ENCODE results near the gene DAZAP1. TPM values are rescaled to one million over a fixed set of nuclear protein-coding genes. Genes with fewer than 3 reads are reported as not detected.
A peak's percentile ranks its signal among the peaks of the same experiment; 100 is the strongest.

Gene DAZAP1
- total RNA-seq, 1 experiment from 2014 or later = 360 TPM

DNA sequence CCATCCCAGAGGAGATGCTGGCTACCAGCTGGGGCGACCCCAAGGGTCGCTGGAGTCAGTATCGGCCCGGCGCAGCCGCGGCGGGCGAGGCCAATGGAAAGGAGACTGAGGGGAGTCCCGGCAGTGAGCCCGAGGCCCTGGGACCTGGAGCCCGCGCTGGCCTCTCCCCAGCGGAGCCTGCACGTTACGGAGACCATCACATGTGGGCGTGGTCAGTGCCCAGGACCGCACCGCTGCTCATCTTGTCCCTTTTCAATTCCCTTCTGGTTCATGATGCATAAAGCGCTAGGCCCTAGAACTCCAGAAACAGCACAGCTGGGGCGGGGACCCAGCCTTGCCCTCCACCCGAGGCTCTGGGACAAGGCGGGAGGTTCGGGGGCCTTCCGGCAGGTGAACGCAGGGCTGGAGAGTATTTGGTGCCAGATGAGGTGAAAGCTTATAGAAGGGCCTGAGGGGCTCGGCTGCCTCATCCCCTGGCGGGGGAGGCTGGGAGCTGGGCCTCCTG is 63.7 kb downstream of the DAZAP1 start (continued):
- TF ChIP-seq STAT6 (CRISPR knock-in tag; conservative IDR thresholded peaks at IDR 0.05; ENCODE audit: low read depth) (no peak), ZNF317 (CRISPR knock-in tag; IDR thresholded peaks at IDR 0.05; ENCODE audit: borderline replicate concordance, low read depth) (no peak), ZNF281 (CRISPR knock-in tag; IDR thresholded peaks at IDR 0.05) (0 out of 2 replicates have a peak, but pooled peaks have one; percentile 9), E2F5 (CRISPR knock-in tag; IDR thresholded peaks at IDR 0.05) (0 out of 2 replicates have a peak, but pooled peaks have one; percentile 29)
- TF ChIP-seq, protein P1, sequence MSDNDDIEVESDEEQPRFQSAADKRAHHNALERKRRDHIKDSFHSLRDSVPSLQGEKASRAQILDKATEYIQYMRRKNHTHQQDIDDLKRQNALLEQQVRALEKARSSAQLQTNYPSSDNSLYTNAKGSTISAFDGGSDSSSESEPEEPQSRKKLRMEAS (CRISPR knock-in tag; IDR thresholded peaks at IDR 0.05) = 0 out of 2 replicates have a peak, but pooled peaks have one; percentile 24

DNA sequence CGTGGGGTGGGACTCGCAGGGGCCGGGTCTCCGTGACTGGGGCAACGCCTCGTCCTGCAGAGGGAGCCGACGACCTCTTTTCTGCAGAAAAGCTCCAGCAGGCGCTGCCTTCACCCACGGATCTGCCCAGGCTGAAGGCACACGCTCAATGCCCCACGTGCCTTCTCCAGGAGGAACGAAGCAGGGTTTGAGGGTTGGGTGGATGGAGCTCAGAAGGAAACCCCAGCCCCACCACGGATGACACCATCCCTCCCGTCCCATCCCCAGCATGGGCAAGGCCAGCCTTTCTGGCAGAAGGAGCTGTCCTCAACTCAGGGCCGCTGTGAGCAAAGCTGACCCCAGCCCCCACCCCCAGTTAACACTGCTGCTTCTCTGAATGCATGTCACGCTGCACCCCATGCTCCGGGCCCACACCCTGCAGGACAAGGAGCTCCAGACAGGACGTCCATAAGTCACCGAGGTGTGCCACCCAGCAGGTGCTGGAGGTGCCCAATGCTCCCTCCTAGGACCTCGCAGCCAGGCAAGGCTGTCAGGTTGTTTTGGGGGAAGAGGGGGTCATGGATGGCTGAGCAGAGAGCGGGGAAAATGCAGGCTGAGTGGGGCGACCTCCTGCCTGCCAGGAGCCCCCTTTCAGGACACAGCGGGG is 64.3 kb downstream of the DAZAP1 start:
- Mint-ChIP-seq H3K4me3 (no peak overlapping the region), H3K36me3 (no peaks in the 10 kb centered on the region), H3K4me1 (peaks cover 5% of the 10 kb centered on the region; the same call in 1 of the 2 replicates), H3K27me3 (ENCODE audit: low read depth) (peaks cover 51% of the 10 kb centered on the region), H3K9me3 (no peaks in the 10 kb centered on the region), H3K27ac (no peak overlapping the region)
- ATAC-seq (no peak), DNase-seq (ENCODE audit: low spot score) (no peak)
- TF ChIP-seq TCF7 (CRISPR knock-in tag; IDR thresholded peaks at IDR 0.05; ENCODE audit: low read depth) (peak; percentile 37; the same call in 1 of the 2 replicates), RORB (CRISPR knock-in tag; IDR thresholded peaks at IDR 0.05) (no peak), ATF1 (CRISPR knock-in tag; IDR thresholded peaks at IDR 0.05) (no peak)
- POLR2A ChIA-PET = interaction anchor here (0.6 to 0.9 kb wide), 3 partner anchors 16 to 203 kb away, joined by 3 read pairs; partner anchors contain the start of gene CIRBP
- CTCF ChIA-PET = interaction anchor here (0.6 to 3.2 kb wide), 19 partner anchors 13 to 961 kb away, joined by 3 to 19 read pairs (median 3); partner anchors contain the start of gene REEP6

GRCh38 chr19:1472231-1473084 is 65.1 kb downstream of the DAZAP1 start:
- ATAC-seq (no peak), DNase-seq (ENCODE audit: low spot score) (peak; percentile 10)
- Mint-ChIP-seq H3K27ac (no peak overlapping the region), H3K36me3 (peaks cover 4% of the 10 kb centered on the region), H3K9me3 (no peaks in the 10 kb centered on the region), H3K4me1 (peaks cover 5% of the 10 kb centered on the region; the same call in 1 of the 2 replicates), H3K27me3 (ENCODE audit: low read depth) (peaks cover 44% of the 10 kb centered on the region), H3K4me3 (no peak overlapping the region)
- ChIA-PET POLR2A (interaction anchor here (0.6 to 1.2 kb wide), 6 partner anchors 16 to 360 kb away, joined by 3 read pairs; partner anchors contain the start of gene CIRBP), CTCF (interaction anchor here (0.6 to 3.2 kb wide), 14 partner anchors 17 to 962 kb away, joined by 3 to 19 read pairs (median 3); partner anchors contain the start of gene REEP6)
- TF ChIP-seq JUN (CRISPR knock-in tag; IDR thresholded peaks at IDR 0.05) = no peak
- no peak for TF ChIP-seq IRF2 (CRISPR knock-in tag; IDR thresholded peaks at IDR 0.05; ENCODE audit: borderline replicate concordance, low read depth)
- TF ChIP-seq, protein P2, sequence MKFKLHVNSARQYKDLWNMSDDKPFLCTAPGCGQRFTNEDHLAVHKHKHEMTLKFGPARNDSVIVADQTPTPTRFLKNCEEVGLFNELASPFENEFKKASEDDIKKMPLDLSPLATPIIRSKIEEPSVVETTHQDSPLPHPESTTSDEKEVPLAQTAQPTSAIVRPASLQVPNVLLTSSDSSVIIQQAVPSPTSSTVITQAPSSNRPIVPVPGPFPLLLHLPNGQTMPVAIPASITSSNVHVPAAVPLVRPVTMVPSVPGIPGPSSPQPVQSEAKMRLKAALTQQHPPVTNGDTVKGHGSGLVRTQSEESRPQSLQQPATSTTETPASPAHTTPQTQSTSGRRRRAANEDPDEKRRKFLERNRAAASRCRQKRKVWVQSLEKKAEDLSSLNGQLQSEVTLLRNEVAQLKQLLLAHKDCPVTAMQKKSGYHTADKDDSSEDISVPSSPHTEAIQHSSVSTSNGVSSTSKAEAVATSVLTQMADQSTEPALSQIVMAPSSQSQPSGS (CRISPR knock-in tag; IDR thresholded peaks at IDR 0.05; ENCODE audit: borderline replicate concordance, low read depth) = no peak
- TF ChIP-seq TEAD1 (CRISPR knock-in tag; IDR thresholded peaks at IDR 0.05) = 0 out of 2 replicates have a peak, but pooled peaks have one; percentile 26
- no peak for TF ChIP-seq ZNF396 (CRISPR knock-in tag; IDR thresholded peaks at IDR 0.05; ENCODE audit: borderline replicate concordance)
- no peak for TF ChIP-seq ZNF317 (CRISPR knock-in tag; IDR thresholded peaks at IDR 0.05; ENCODE audit: borderline replicate concordance, low read depth)
- TF ChIP-seq NFE2L1 (CRISPR knock-in tag; IDR thresholded peaks at IDR 0.05) = no peak
- 0 out of 2 replicates have a peak, but pooled peaks have one; percentile 44 for TF ChIP-seq FOXP1 (CRISPR knock-in tag; IDR thresholded peaks at IDR 0.05; ENCODE audit: borderline replicate concordance)
- TF ChIP-seq GTF2I (CRISPR knock-in tag; conservative IDR thresholded peaks at IDR 0.05) = no peak
- no peak for TF ChIP-seq TP53 (CRISPR knock-in tag; IDR thresholded peaks at IDR 0.05)
- peak; percentile 26; the same call in 1 of the 2 replicates for TF ChIP-seq SP1 (CRISPR knock-in tag; conservative IDR thresholded peaks at IDR 0.05)
- TF ChIP-seq SOX15 (CRISPR knock-in tag; IDR thresholded peaks at IDR 0.05) = no peak
- TF ChIP-seq IRF1 (CRISPR knock-in tag; IDR thresholded peaks at IDR 0.05) = no peak
- TF ChIP-seq RELA (CRISPR knock-in tag; IDR thresholded peaks at IDR 0.05; ENCODE audit: borderline replicate concordance) = no peak
